IPS DF 6.9 (cell line): ENCODE measurements around the gene SF3B4.

ENCODE experiments used
- DNase-seq: peaks from one replicate; pipeline ENCODE4 v3.0.0-alpha.2; 2013; ENCODE audit warnings: low read depth, low spot score
- H3K27ac ChIP-seq: one replicate; pipeline ENCODE4 v1.5.1; 2013; ENCODE audit warnings: low read length, control low read depth
- H3K27me3 ChIP-seq: 2 replicates; pipeline ENCODE4 v1.6.1; 2013; ENCODE audit warnings: mild to moderate bottlenecking, low read length; ENCODE audit not compliant: control insufficient read depth, insufficient read depth
- H3K36me3 ChIP-seq: 2 replicates; pipeline ENCODE4 v1.6.1; 2013; ENCODE audit warnings: low read length; ENCODE audit not compliant: control insufficient read depth, insufficient read depth
- H3K4me1 ChIP-seq: 2 replicates; pipeline ENCODE4 v1.6.1; 2013; ENCODE audit warnings: low read length; ENCODE audit not compliant: control insufficient read depth, insufficient read depth
- H3K4me3 ChIP-seq: 2 replicates; pipeline ENCODE4 v1.5.1; 2013; ENCODE audit warnings: mild to moderate bottlenecking, low read length
- H3K9me3 ChIP-seq: 2 replicates; pipeline ENCODE4 v1.6.1; 2013; ENCODE audit warnings: low read length, inconsistent platforms; ENCODE audit not compliant: control insufficient read depth, insufficient read depth
- WGBS: extraction: QIAGEN DNeasy Blood & Tissue Kit; methylation state at CpG from one replicate; pipeline ENCODE4 v1.1.7; 2013; ENCODE audit warnings: mixed read lengths, missing lambda C conversion rate; ENCODE audit not compliant: insufficient read length, insufficient coverage; 5-methylcytosine and 5-hydroxymethylcytosine counted together

The SF3B4 gene

DNA sequence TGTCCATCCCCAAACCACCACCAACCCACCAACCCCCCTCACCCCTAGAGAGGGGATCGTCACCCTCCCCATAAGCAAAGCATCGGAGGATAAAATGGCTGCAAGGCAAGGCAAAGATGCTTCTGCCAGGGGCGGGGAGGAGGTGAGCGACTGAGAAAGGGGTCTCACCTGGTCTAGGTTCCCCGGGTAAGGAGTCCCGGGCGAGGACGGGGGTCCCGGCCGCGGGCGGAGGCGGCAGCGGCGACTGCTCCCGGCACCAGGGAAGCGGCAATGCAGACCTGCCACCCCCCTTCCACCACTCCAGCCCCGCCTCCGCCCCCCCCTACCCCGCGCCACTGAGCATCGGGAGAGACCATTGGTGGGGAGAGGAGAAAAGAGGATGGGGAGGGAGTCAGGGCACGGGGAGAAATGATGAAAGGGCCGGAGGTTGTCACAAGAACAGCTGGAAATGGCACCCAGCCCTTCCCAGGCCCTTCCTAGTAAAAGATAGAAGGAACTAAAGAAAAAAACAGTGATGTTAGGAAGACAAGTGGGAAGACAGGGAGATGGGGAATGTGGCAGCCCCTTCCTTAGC, 9.9 kb downstream of the SF3B4 start, which contains the start of gene SV2A:
Gene SV2A (minus strand): TSS at position 274 of the 574 bp plus-strand sequence. CDS start 4,004 bp downstream, outside the sequence.
- Histone ChIP-seq H3K4me3 (peak within 1 kb of the TSS; percentile 45), H3K4me1 (peaks cover 3% of the 10 kb centered on the region; the same call in 1 of the 2 replicates), H3K36me3 (peaks cover 11% of the 10 kb centered on the region; the same call in 1 of the 2 replicates), H3K27me3 (no peaks in the 10 kb centered on the region), H3K9me3 (no peaks in the 10 kb centered on the region), H3K27ac (no peak within 1 kb of the TSS)
- WGBS, result no CpG with 5 or more reads among the region's 24 CpGs
- no peak for DNase-seq

DNA sequence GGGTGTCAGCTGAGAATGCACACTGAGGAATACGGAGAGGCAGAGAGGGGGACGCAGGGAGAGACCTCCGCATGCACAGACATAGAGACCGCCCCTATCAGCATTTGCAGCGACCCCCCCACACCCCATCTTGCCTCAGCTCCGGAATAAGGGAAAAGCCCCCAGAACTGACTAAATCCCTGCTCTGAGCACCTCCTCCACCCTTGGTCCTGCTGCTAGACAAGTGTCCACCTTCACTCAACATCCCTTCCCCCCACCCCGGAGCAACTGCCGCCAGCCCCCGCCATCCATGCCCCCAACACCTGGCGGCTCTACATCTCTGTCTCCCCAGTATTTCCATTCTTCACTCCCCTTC, 10.7 kb downstream of the SF3B4 start:
- Histone ChIP-seq H3K4me3 (peak overlapping the region; percentile 45), H3K9me3 (no peaks in the 10 kb centered on the region), H3K27me3 (no peaks in the 10 kb centered on the region), H3K4me1 (peaks cover 3% of the 10 kb centered on the region; the same call in 1 of the 2 replicates), H3K36me3 (peaks cover 8% of the 10 kb centered on the region; the same call in 1 of the 2 replicates), H3K27ac (no peak overlapping the region)
- no peak for DNase-seq
- WGBS, result no CpG with 5 or more reads among the region's 10 CpGs

DNA sequence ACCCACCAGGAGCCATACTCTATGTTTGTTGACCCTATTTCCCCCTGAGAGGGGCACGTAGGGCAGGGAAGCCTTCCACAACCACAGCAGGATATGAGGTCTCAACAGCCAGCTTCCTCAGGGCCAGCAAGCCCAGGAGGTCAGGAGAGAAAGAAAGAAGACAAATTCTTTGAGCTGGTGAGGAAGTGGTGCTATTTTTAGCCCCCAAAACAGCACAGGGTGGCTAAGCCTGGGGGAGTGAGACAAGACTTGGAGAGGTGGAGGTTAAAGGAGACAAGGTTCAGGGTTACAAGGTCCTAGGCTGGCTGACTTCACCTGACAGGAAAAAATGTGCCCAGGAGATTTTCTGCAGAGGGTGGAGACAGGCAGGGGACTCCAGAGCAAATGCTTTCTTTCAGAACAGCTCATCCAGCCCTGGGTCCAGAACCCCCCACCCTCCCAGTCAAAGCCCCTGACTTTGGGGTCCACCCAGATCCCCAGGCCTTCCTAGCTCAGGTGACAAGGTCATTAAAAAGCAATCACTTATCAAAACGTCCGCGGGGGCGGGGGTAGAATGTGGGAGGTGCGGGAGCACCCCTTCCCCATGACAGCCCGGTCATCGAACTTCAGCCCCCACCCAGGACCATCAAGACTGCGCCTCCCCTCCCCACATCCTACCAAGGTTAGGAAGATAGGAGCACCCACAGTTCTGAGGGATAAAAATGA, 11.3 kb downstream of the SF3B4 start:
- Histone ChIP-seq H3K4me3 (peak overlapping the region; percentile 45), H3K27ac (no peak overlapping the region), H3K9me3 (no peaks in the 10 kb centered on the region), H3K27me3 (no peaks in the 10 kb centered on the region), H3K4me1 (peaks cover 3% of the 10 kb centered on the region; the same call in 1 of the 2 replicates), H3K36me3 (peaks cover 11% of the 10 kb centered on the region; the same call in 1 of the 2 replicates)
- no peak for DNase-seq
- WGBS, result no CpG with 5 or more reads among the region's 9 CpGs

DNA sequence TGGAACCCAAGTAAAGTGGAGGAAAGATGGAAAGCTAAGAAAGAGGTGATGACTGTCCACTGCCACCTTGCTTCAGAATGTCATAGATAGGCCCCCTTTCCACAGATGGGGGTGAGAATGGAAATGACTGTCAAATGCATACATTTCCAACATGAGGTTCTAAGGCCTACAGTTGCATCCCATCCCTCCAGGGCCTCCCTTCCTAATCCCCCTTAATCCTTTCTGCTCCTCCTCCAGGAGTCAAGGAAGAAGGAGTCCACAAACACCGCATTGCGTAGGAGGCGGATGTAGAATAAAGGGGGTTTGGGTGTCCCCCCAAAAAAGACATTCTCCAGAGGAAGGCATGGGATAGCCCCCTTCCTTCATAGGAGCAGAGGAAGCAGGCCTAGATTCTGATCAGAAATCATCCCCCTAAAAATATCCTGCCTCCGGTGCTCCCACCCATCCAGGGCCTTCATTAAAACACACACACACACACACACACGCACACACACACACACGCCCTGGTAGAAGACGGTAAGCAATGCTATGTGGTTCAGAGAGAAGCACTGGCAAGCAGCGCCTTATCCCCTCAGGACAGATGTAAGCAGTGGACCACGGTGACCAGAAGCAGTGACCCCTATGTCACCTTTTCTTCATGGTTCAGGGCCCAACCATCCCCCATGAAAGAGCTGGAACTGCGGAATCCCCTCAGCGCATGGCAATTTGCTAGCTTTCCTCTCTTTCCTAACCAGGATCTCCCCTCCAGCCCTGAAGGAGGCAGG, 12.0 kb downstream of the SF3B4 start:
- H3K27ac ChIP-seq, result no peak overlapping the region
- H3K4me3 ChIP-seq, result no peak overlapping the region
- WGBS, result no CpG with 5 or more reads among the region's 11 CpGs

DNA sequence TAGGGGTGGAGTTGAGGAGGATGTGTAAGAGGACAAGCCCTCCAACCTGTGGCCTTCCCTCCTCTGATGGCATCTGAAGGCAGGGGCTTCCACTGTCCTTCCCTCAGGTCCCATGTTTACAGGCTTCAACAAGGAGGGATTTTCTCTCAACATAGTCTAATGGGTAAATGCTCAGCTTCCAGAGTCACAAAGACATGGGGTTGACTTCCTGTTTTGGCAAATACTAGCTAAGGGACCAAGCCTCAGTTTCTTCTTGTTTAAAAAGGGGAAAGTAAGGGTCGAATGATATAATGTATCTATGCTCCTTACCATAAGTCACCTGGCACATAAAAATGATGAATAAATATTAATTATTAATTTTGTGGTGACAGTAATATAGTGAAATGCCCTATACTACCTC, 13.1 kb downstream of the SF3B4 start:
- no CpG with 5 or more reads among the region's 1 CpG for WGBS
- H3K9me3 ChIP-seq, result no peaks in the 10 kb centered on the region

More for the DNA sequence above, 12.0 kb downstream of the SF3B4 start:
- Histone ChIP-seq H3K27me3 (no peaks in the 10 kb centered on the region), H3K9me3 (no peaks in the 10 kb centered on the region), H3K4me1 (peaks cover 3% of the 10 kb centered on the region; the same call in 1 of the 2 replicates), H3K36me3 (peaks cover 11% of the 10 kb centered on the region; the same call in 1 of the 2 replicates)
- no peak for DNase-seq

DNA sequence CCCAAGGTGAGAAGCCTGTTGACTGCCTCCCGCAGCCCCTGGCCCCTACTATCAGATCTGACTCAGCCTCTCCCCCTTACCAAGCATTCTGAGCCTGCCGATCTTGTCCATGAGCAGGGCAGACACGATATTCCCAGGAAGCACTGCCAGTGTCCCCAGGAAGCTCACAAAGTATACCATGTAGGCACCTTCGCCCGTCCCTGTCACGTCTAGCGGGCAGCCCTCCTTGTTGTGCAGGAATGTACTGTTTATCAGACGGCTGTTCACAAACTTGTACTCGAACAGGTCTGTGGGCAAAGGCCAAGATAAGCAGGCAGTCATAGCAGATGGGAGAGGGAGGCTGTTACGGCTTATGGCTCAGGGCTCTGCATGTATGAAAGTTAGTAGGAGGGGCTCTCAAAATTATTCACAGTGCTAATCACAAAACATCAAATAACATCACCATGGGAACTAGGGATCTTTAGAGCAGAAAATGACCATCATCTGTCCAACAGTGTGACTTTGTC, 21.0 kb downstream of the SF3B4 start:
- no peak overlapping the region for H3K27ac ChIP-seq
- H3K4me3 ChIP-seq, result no peak overlapping the region
- H3K4me1 ChIP-seq, result no peaks in the 10 kb centered on the region
- peaks cover 20% of the 10 kb centered on the region for H3K36me3 ChIP-seq
- no peak for DNase-seq
- H3K27me3 ChIP-seq, result no peaks in the 10 kb centered on the region
- no peaks in the 10 kb centered on the region for H3K9me3 ChIP-seq
- no CpG with 5 or more reads among the region's 10 CpGs for WGBS

More for the DNA sequence above, 13.1 kb downstream of the SF3B4 start:
- Histone ChIP-seq H3K36me3 (peaks cover 13% of the 10 kb centered on the region), H3K27me3 (no peaks in the 10 kb centered on the region), H3K4me1 (peaks cover 3% of the 10 kb centered on the region; the same call in 1 of the 2 replicates), H3K4me3 (no peak overlapping the region), H3K27ac (no peak overlapping the region)
- DNase-seq, result no peak

DNA sequence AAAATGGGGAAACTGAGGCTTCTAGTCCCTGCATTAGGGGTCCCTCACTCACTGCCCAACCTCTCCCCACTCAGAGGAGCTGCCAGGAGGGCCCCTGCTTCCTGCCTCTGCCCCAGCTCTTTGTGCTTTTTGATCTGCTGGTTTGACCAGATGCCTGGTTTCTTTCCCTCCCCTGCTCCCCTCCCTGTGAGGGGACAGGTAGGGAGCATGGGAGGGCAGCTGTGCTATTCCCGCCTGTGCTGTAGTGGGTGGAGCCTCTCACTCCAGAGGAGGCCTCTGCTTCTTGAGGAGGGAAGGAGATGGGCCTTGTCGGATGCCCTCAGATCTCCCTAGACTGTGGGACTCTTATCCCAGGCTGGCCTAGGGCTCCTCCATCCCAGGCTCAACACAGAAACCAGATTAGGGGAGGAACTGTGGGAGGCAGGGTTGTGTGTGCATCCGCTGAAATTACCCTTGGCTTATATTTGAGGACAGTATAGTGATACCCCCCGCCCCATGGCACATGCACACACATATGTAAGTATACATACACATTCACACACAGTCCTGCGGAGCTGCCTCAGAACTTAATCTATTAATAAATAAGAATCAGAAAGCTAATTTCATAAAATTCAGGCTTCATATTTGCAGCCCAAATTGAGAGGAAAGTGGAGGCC, 23.6 kb downstream of the SF3B4 start:
- WGBS, result no CpG with 5 or more reads among the region's 5 CpGs
- no peak for DNase-seq
- Histone ChIP-seq H3K9me3 (no peaks in the 10 kb centered on the region), H3K27ac (no peak overlapping the region), H3K4me1 (no peaks in the 10 kb centered on the region; the same call in 1 of the 2 replicates), H3K4me3 (no peak overlapping the region), H3K27me3 (no peaks in the 10 kb centered on the region), H3K36me3 (peaks cover 11% of the 10 kb centered on the region; the same call in 1 of the 2 replicates)

DNA sequence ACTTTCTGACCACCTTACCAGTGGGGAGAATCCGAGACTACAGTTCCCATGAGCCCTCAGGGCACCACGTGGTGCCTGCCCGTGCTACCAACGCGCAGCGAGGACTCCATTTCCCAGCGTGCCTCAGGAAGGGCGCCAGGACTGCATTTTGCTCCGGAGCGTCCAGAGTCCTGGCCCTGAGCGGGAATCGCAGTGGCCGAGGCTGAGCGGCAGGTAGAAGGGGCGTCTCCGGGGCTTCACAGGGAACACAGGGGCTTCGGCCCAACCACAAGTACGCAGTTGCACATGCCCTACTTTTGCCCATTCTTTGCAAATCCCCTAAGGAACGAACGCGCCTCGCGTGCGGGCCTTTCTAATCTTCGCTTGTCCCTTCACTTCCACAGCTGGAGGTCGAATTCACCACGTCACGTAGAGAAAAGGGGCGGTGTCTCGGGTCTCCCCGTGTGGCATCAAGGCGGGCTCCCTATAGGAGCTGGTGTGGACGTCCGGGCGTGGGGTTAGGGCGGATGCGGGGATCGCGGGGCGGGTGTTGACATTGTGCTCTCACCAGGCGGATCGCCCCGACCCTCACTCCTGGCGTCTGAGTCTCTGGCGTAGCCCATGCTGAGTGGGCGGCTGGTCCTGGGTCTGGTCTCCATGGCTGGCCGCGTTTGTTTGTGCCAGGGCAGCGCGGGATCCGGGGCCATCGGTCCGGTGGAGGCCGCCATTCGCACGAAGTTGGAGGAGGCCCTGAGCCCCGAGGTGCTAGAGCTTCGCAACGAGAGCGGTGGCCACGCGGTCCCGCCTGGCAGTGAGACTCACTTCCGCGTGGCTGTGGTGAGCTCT, 27.9 kb downstream of the SF3B4 start, which contains the start of gene BOLA1:
Gene BOLA1 (plus strand): TSS at position 109 of the 825 bp plus-strand sequence. CDS start 492 bp downstream, at position 601.
- H3K9me3 ChIP-seq, result no peaks in the 10 kb centered on the region
- H3K27me3 ChIP-seq, result no peaks in the 10 kb centered on the region
- H3K4me1 ChIP-seq, result no peaks in the 10 kb centered on the region; the same call in 1 of the 2 replicates
- H3K27ac ChIP-seq, result no peak within 1 kb of the TSS
- DNase-seq, result no peak
- H3K36me3 ChIP-seq, result no peaks in the 10 kb centered on the region
- peak within 1 kb of the TSS; percentile 16; the same call in 1 of the 2 replicates for H3K4me3 ChIP-seq
- no CpG with 5 or more reads among the region's 65 CpGs for WGBS

DNA sequence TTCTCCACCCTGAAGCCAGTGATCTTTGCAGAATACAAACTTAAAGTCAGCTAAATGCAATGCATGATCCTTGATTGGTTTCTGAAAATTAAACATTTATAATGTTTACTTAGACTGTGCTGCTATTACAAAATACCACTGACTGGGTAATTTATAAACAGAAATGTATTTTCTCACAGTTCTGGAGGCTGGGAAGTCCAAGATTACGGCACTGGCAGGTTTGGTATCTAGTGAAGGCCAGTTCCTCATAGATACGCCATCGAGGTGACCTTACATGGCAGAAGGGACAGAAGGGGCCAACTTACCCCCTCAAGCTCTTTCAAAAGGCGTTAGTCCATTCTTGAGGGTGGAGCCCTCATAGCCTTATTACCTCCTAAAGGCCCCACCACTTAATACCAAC, 31.0 kb downstream of the SF3B4 start:
- Histone ChIP-seq H3K36me3 (no peaks in the 10 kb centered on the region), H3K4me3 (no peak overlapping the region), H3K9me3 (no peaks in the 10 kb centered on the region), H3K27me3 (no peaks in the 10 kb centered on the region), H3K4me1 (no peaks in the 10 kb centered on the region; the same call in 1 of the 2 replicates), H3K27ac (no peak overlapping the region)
- WGBS, result no CpG with 5 or more reads among the region's 4 CpGs
- DNase-seq, result no peak
